Measurements from ENCODE around the gene GID8.

The GID8 gene

DNA sequence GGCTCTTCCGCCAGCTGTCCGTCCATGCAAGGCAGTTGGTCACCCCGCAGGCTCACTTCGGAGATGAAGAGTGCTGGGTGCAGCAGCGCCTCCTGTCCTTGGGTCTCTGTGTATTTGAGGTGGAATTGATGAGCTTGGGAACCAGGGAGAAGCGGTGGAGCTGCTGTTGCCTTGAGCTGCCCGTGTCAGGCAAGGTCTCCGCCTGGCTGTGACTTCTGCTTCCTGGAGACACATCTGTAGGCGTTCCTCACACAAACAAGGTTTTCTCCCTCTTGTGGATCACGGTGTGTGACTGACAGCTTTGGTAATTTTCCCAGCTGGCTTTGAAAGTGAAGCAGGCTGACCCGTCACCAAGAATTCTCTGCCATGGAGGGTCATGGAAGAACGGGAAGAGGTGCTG is 12.0 kb downstream of the GID8 start:
- H3K9ac ChIP-seq (ENCODE audit: low read length) = no peak overlapping the region
- no peak overlapping the region for H2BK12ac ChIP-seq (ENCODE audit: low read length in 2 of 2)
- peaks cover 26% of the 10 kb centered on the region for H3K79me1 ChIP-seq (replicated peaks; ENCODE audit: low read length, poor library complexity, severe bottlenecking)
- peaks cover 53 to 60% of the 10 kb centered on the region in 2 experiments for H3K36me3 ChIP-seq (ENCODE audit: control insufficient read depth in 1 of 2, insufficient read depth in 2 of 2, low read depth in 1 of 2, low read length in 2 of 2)
- no peak overlapping the region for H4K91ac ChIP-seq (ENCODE audit: low read length)
- H3K9me3 ChIP-seq (ENCODE audit: control insufficient read depth, low read length) = peaks cover 6% of the 10 kb centered on the region
- peaks cover 20% of the 10 kb centered on the region for H3K4me1 ChIP-seq (ENCODE audit: control insufficient read depth, insufficient read depth, low read depth, low read length)
- no peak overlapping the region for H3K23ac ChIP-seq (ENCODE audit: low read length in 2 of 2)
- H4K8ac ChIP-seq (ENCODE audit: low read length) = no peak overlapping the region
- H3K27me3 ChIP-seq (ENCODE audit: control insufficient read depth in 1 of 2, insufficient read depth in 1 of 2, low read length in 2 of 2) = no peaks in the 10 kb centered on the region
- 95% methylated on average over 12 of the region's 12 CpGs for WGBS
- no peak overlapping the region for H3K18ac ChIP-seq (ENCODE audit: low read depth in 1 of 2, low read length in 2 of 2)
- H3K27ac ChIP-seq (ENCODE audit: low read length, poor library complexity, severe bottlenecking) = no peak overlapping the region
- H2BK5ac ChIP-seq (ENCODE audit: low read depth, low read length, poor library complexity, severe bottlenecking) = no peak overlapping the region
- H3K4me2 ChIP-seq (ENCODE audit: low read length, poor library complexity, severe bottlenecking) = no peak overlapping the region
- no peak overlapping the region for H2AFZ ChIP-seq (ENCODE audit: low read depth, low read length)
- no peak overlapping the region for H2BK120ac ChIP-seq (ENCODE audit: low read depth, low read length)
- no peak overlapping the region for H3K4me3 ChIP-seq (ENCODE audit: insufficient read depth in 1 of 2, low read depth in 1 of 2, low read length in 2 of 2)
- no peak overlapping the region for H3K4ac ChIP-seq (ENCODE audit: low read depth in 1 of 2, low read length in 2 of 2)
- no peak overlapping the region for H2AK5ac ChIP-seq (ENCODE audit: low read length, severe bottlenecking)
- H3K14ac ChIP-seq (ENCODE audit: low read length in 2 of 2) = no peak overlapping the region
- DNase-seq = no peak
- H2BK15ac ChIP-seq (ENCODE audit: low read depth, poor library complexity, severe bottlenecking) = no peak overlapping the region

- no peak overlapping the region for H3K4me2 ChIP-seq (ENCODE audit: low read length, poor library complexity, severe bottlenecking)
- H3K4ac ChIP-seq (ENCODE audit: low read depth in 1 of 2, low read length in 2 of 2) = no peak overlapping the region
- no peak overlapping the region for H3K4me3 ChIP-seq (ENCODE audit: insufficient read depth in 1 of 2, low read depth in 1 of 2, low read length in 2 of 2)
- H2BK12ac ChIP-seq (ENCODE audit: low read length in 2 of 2) = no peak overlapping the region
- peaks cover 6% of the 10 kb centered on the region for H3K9me3 ChIP-seq (ENCODE audit: control insufficient read depth, low read length)
- H2AK5ac ChIP-seq (ENCODE audit: low read length, severe bottlenecking) = no peak overlapping the region
- no peak overlapping the region for H4K91ac ChIP-seq (ENCODE audit: low read length)
- no peak overlapping the region for H3K18ac ChIP-seq (ENCODE audit: low read depth in 1 of 2, low read length in 2 of 2)
- peaks cover 48 to 52% of the 10 kb centered on the region in 2 experiments for H3K36me3 ChIP-seq (ENCODE audit: control insufficient read depth in 1 of 2, insufficient read depth in 2 of 2, low read depth in 1 of 2, low read length in 2 of 2)
- no peak for DNase-seq
- 97% methylated on average over 8 of the region's 8 CpGs for WGBS
- no peak overlapping the region for H3K9ac ChIP-seq (ENCODE audit: low read length)
- H3K27me3 ChIP-seq (ENCODE audit: control insufficient read depth in 1 of 2, insufficient read depth in 1 of 2, low read length in 2 of 2) = no peaks in the 10 kb centered on the region
- H2BK120ac ChIP-seq (ENCODE audit: low read depth, low read length) = no peak overlapping the region
- peaks cover 21% of the 10 kb centered on the region for H3K4me1 ChIP-seq (ENCODE audit: control insufficient read depth, insufficient read depth, low read depth, low read length)
- no peak overlapping the region for H2BK5ac ChIP-seq (ENCODE audit: low read depth, low read length, poor library complexity, severe bottlenecking)
- H4K8ac ChIP-seq (ENCODE audit: low read length) = no peak overlapping the region
- no peak overlapping the region for H3K27ac ChIP-seq (ENCODE audit: low read length, poor library complexity, severe bottlenecking)
- H3K14ac ChIP-seq (ENCODE audit: low read length in 2 of 2) = no peak overlapping the region
- H2AFZ ChIP-seq (ENCODE audit: low read depth, low read length) = no peak overlapping the region
- no peak overlapping the region for H2BK15ac ChIP-seq (ENCODE audit: low read depth, poor library complexity, severe bottlenecking)
- H3K23ac ChIP-seq (ENCODE audit: low read length in 2 of 2) = no peak overlapping the region
- H3K79me1 ChIP-seq (replicated peaks; ENCODE audit: low read length, poor library complexity, severe bottlenecking) = peaks cover 25% of the 10 kb centered on the region
Observed at GRCh38 chr20:62950741-62951140, 12.8 kb downstream of the GID8 start.

- 90% methylated on average over 11 of the region's 11 CpGs for WGBS
Observed at GRCh38 chr20:62951143-62951895, 13.4 kb downstream of the GID8 start.

DNA sequence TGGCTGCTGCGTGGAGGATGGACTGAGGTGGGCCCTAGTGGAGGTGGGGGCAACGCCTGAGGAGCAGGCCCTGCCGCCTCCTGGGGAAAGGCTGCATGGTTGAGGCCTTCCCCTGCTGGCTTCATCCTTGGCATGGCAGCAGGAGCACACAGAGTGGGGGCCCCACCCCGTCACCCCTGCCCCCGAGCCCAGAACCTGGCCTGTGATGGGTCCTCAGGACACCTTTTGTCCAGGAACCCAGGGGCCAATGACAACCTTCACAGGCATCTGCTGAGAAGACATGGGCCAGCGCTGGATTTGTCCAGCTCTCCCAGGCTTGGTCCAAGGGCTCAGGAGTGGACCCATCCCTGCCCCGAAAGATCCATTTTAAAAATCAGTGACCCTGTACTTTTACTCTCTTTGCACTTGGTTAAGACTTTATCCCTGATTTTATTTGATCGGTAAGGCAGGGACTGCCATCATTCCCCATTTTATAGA is 14.0 kb downstream of the GID8 start:
- WGBS = 94% methylated on average over 8 of the region's 8 CpGs
- no peak overlapping the region for H3K27ac ChIP-seq (ENCODE audit: low read length, poor library complexity, severe bottlenecking)
- peaks cover 20% of the 10 kb centered on the region for H3K79me1 ChIP-seq (replicated peaks; ENCODE audit: low read length, poor library complexity, severe bottlenecking)
- no peak overlapping the region for H2AFZ ChIP-seq (ENCODE audit: low read depth, low read length)
- no peak overlapping the region for H2BK120ac ChIP-seq (ENCODE audit: low read depth, low read length)
- no peaks in the 10 kb centered on the region for H3K27me3 ChIP-seq (ENCODE audit: control insufficient read depth in 1 of 2, insufficient read depth in 1 of 2, low read length in 2 of 2)
- H3K14ac ChIP-seq (ENCODE audit: low read length in 2 of 2) = peak overlapping the region in 1 of 2 experiments; percentile 12
- peaks cover 23% of the 10 kb centered on the region for H3K4me1 ChIP-seq (ENCODE audit: control insufficient read depth, insufficient read depth, low read depth, low read length)
- H3K9ac ChIP-seq (ENCODE audit: low read length) = peak overlapping the region; percentile 49
- H3K9me3 ChIP-seq (ENCODE audit: control insufficient read depth, low read length) = peaks cover 6% of the 10 kb centered on the region
- H2BK5ac ChIP-seq (ENCODE audit: low read depth, low read length, poor library complexity, severe bottlenecking) = no peak overlapping the region
- H3K4ac ChIP-seq (ENCODE audit: low read depth in 1 of 2, low read length in 2 of 2) = peak overlapping the region in 1 of 2 experiments; percentile 43
- no peak overlapping the region for H3K23ac ChIP-seq (ENCODE audit: low read length in 2 of 2)
- peak overlapping the region; percentile 83 for H4K91ac ChIP-seq (ENCODE audit: low read length)
- no peak for DNase-seq
- peak overlapping the region in 1 of 2 experiments; percentile 95 for H3K18ac ChIP-seq (ENCODE audit: low read depth in 1 of 2, low read length in 2 of 2)
- H3K4me2 ChIP-seq (ENCODE audit: low read length, poor library complexity, severe bottlenecking) = no peak overlapping the region
- H3K36me3 ChIP-seq (ENCODE audit: control insufficient read depth in 1 of 2, insufficient read depth in 2 of 2, low read depth in 1 of 2, low read length in 2 of 2) = peaks cover 38 to 40% of the 10 kb centered on the region in 2 experiments
- H2BK15ac ChIP-seq (ENCODE audit: low read depth, poor library complexity, severe bottlenecking) = no peak overlapping the region
- no peak overlapping the region for H2AK5ac ChIP-seq (ENCODE audit: low read length, severe bottlenecking)
- H4K8ac ChIP-seq (ENCODE audit: low read length) = peak overlapping the region; percentile 86
- peak overlapping the region in 1 of 2 experiments; percentile 49 for H2BK12ac ChIP-seq (ENCODE audit: low read length in 2 of 2)
- H3K4me3 ChIP-seq (ENCODE audit: insufficient read depth in 1 of 2, low read depth in 1 of 2, low read length in 2 of 2) = peak overlapping the region in 1 of 2 experiments; percentile 37

More at GRCh38 chr20:62951143-62951895, 13.4 kb downstream of the GID8 start:
- H3K4me2 ChIP-seq (ENCODE audit: low read length, poor library complexity, severe bottlenecking) = no peak overlapping the region
- no peak overlapping the region for H2BK15ac ChIP-seq (ENCODE audit: low read depth, poor library complexity, severe bottlenecking)
- no peak overlapping the region for H4K8ac ChIP-seq (ENCODE audit: low read length)
- no peak overlapping the region for H2BK12ac ChIP-seq (ENCODE audit: low read length in 2 of 2)
- DNase-seq = no peak
- H3K27ac ChIP-seq (ENCODE audit: low read length, poor library complexity, severe bottlenecking) = no peak overlapping the region
- H2BK5ac ChIP-seq (ENCODE audit: low read depth, low read length, poor library complexity, severe bottlenecking) = no peak overlapping the region
- peak overlapping the region in 1 of 2 experiments; percentile 95 for H3K18ac ChIP-seq (ENCODE audit: low read depth in 1 of 2, low read length in 2 of 2)
- no peak overlapping the region for H3K4ac ChIP-seq (ENCODE audit: low read depth in 1 of 2, low read length in 2 of 2)
- peaks cover 42 to 47% of the 10 kb centered on the region in 2 experiments for H3K36me3 ChIP-seq (ENCODE audit: control insufficient read depth in 1 of 2, insufficient read depth in 2 of 2, low read depth in 1 of 2, low read length in 2 of 2)
- no peak overlapping the region for H2BK120ac ChIP-seq (ENCODE audit: low read depth, low read length)
- peaks cover 6% of the 10 kb centered on the region for H3K9me3 ChIP-seq (ENCODE audit: control insufficient read depth, low read length)
- H2AK5ac ChIP-seq (ENCODE audit: low read length, severe bottlenecking) = no peak overlapping the region
- H4K91ac ChIP-seq (ENCODE audit: low read length) = peak overlapping the region; percentile 57
- no peak overlapping the region for H3K9ac ChIP-seq (ENCODE audit: low read length)
- no peak overlapping the region for H3K23ac ChIP-seq (ENCODE audit: low read length in 2 of 2)
- no peak overlapping the region for H2AFZ ChIP-seq (ENCODE audit: low read depth, low read length)
- H3K4me1 ChIP-seq (ENCODE audit: control insufficient read depth, insufficient read depth, low read depth, low read length) = peaks cover 23% of the 10 kb centered on the region
- no peak overlapping the region for H3K4me3 ChIP-seq (ENCODE audit: insufficient read depth in 1 of 2, low read depth in 1 of 2, low read length in 2 of 2)
- no peak overlapping the region for H3K14ac ChIP-seq (ENCODE audit: low read length in 2 of 2)
- no peaks in the 10 kb centered on the region for H3K27me3 ChIP-seq (ENCODE audit: control insufficient read depth in 1 of 2, insufficient read depth in 1 of 2, low read length in 2 of 2)
- H3K79me1 ChIP-seq (replicated peaks; ENCODE audit: low read length, poor library complexity, severe bottlenecking) = peaks cover 21% of the 10 kb centered on the region
